GM19240 (cell line): ENCODE results near the gene PCSK9.

ENCODE experiments used
- DNase-seq: peaks from one replicate; pipeline ENCODE4 v3.0.0; 2011; ENCODE audit warnings: low spot score; ENCODE audit not compliant: insufficient read length

PCSK9 gene

DNA sequence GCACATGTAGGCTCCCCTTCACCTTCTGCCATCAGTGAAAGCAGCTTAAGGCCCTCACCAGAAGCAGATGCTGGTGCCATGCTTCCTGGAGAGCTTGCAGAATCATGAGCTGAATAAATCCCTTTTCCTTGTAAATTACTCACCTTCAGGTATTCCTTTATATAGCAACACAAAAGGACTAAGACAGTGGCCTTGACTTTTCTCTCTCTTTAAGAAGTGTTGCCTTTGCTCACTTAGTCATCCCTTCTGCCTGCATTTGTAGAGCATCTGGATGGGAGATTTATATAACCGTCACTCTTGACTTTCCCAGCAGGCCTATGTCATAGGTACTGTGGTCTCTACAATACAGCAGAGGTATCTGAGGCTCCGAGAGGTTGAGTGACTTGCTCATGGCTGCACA is 3.7 kb downstream of the PCSK9 start:
- no peak for DNase-seq

DNA sequence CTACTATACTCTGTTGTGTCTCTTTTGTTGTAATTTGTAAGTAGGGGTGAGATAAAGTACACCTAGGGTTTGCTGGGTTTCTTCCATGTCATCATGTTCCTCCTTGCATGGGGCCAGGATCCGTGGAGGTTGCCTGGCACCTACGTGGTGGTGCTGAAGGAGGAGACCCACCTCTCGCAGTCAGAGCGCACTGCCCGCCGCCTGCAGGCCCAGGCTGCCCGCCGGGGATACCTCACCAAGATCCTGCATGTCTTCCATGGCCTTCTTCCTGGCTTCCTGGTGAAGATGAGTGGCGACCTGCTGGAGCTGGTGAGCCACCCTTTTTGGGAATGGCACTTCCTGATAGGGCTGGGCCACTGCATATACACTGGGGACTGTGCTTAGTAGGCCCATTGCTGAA is 4.4 kb downstream of the PCSK9 start:
- no peak for DNase-seq

DNA sequence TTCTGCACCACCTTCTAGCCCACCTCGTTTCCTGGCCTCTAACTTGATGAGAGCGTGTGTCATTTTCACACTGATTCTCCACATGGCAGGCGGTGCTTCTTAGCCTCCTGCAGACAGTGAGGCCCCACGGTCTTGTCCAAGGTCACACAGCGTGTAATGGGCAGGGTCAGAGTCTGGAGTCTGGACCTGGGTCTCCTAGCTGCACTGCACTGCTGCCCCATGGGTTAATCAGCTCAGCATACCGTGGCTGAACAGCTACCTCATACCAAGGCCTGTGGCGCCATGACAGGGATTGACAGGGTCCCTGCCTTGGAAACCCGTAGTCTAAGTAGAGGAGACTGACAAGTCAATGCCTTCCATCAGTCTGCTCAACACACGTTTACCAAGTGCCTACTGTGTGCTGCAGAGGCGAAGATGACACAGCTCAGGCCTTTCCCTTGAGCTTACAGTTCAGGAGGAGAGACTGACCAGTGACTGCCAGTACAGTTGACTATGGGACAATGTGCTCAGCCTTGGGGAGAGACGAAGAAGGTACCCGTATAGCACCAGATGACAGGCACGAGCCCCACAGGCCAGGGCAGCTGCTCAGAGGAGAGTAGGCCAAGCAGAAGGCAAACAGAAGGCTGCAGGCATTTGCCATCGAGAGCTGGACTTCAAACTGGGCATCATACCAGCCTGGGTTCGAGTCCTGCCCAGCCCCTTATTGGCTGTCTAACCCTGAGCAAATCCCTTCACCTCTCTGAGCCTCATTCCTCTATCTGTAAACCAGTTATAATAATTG is 5.5 kb downstream of the PCSK9 start:
- DNase-seq = no peak

DNA sequence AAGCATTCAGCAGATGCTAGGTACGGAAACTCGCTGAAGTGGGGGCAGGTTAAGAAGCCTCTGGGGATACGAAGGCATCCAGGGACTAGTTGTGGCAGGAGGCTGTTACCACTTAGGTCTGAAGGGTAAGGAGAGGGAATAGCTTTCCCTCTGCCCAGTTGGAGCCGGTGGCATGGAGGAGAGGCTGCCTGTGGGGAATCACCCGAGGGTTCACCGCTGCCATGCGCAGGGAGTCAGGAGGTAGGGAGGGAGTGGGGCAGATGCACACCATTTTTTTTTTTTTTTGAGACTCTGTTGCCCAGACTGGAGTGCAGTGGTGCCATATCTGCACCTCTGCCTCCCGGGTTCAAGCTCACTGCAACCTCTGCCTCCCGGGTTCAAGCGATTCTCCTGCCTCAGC is 6.1 kb downstream of the PCSK9 start:
- no peak for DNase-seq

DNA sequence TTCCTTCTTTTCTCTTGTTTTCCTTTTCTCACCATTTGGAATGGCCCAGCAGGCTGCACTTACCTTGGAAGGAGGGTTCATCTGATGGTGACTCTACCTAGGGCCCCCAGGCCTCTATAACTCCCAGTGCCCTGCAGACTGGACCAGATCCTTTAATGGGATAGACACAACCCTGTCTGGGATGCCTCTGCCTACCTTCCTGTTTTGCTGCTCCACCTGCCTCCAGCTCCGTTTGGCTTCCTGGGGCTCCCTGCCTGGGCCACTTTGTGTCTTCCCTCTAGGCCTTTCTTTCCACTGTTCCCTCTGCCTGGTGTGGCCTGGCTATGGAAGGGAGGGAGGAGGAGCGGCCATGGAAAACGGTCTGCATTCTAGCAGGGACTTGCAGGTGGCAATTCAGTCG is 7.5 kb downstream of the PCSK9 start:
- no peak for DNase-seq

DNA sequence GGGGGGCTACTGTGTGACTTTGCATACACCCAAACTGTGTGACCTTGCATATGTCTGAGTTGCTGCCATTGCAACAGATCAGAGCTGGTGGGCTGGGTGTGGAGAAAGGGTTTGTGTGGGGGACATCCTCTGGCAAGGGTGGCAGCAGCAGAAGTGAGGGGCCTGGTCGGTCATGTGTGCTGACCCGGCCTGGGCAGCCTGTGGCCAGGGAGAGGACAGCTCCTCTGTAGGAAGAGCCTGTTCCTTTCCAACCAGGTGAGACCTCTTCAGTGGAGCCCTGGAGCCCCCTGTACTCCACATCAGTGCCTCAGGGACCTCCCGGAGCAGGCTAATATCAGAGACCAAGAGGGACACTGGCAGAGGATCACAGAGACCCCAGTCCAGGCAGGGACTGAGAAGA is 8.3 kb downstream of the PCSK9 start:
- DNase-seq = no peak

DNA sequence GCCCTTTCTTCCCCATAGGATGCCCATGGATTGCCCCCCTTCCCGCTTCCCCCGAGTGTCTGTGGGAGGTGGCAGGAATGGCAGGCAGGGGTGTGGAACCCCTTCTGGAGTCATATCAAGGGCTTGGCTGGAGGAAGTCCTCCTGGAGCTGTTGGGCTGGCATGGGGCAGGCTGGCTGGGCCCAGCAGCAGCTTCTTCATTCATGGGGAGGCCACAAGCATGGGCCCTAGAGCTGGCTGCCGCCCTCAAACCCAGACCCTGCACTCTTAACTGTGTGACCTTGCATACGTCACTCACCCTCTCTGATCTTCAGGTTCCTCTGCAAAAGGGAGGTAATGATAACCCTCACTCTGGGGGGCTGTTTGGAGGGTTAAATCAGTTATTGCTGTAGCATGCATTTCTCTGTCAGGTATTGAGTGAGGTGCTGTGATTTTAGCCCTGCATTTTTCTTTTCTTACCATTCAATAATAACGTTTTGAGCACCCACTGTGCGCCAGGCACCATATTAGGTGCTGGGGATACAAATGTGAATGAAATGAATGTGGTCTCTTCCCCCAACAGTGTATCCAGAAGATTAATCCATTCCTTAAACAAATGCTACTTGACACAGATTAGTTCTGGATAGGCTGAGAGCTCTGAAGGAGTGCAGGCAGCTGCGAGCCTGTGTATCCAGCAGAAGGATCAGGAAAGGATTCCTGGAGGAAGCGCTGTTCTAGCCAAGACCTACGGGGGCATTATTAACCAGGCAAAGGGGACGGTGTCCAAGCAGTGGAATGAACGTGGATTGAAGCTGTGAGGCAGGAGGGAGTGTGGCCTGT is 9.3 kb downstream of the PCSK9 start:
- DNase-seq = no peak

DNA sequence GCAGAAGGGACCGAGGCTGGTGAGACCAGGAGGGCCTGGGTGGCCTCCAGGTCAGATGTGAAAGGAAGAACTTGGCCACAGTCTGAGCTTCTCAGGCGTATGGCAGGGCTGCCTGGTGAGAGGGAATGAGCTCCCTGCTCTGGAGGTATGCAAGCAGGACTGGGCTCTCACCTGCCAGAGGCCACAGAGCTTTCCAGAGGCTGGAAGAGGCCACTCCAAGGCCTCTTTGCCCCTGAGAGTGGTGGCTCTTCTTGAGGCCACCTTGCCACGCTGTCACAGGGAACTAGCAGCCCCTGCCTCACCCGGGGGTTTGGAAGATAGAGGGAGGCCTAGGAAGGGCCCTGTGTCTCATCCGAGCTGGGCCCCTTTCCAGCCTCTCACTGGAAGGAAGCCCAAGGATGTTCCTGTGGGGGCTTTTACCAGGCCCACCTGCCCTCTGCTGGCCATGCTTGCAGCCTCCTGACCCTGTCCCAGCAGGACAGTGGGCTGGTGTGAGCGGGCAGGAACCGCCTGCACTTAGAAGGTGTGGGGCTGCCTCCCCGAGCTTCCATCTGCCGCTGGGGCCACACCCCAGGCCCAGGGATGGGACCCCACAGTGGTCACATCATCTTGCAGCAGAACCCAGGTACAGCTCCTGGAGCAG is 10.0 kb downstream of the PCSK9 start:
- no peak for DNase-seq

DNA sequence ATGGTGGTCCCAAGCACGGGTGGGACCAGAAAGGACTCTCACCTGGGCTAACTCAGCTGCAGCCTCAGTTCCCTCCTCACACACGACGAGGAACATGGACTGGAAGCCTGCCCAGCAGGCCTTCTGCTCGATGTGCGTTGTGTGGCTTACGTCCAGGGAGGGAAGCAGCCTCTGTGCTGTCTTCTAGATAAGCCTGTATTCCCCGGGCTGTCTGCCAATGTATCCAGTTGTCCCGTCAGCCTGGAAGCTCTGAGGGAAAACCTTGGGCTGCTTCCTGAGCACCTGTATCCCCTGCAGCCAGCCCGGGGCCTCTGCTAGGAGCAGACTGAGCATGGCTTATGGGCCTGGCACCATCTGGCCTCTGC is 10.5 kb downstream of the PCSK9 start:
- DNase-seq = no peak

DNA sequence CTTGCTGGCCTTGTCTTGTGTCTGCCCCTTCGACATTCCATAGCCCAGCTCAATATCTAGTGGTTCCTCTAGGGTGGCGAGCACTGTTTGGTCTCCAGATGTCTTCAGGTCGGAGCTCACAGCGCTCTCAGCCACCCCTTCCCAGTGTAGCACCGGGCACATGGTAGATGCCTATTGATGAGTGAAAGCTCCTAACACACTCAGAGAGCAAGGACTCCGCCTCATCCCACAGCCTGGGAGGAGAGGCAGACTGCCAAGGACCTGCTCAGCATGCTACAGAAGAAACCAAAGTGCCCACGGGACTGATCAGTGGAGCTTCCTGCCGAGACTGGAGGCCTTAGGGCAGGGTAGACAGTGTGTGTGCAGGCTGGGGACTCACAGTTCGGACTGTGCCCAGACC is 10.9 kb downstream of the PCSK9 start:
- no peak for DNase-seq

DNA sequence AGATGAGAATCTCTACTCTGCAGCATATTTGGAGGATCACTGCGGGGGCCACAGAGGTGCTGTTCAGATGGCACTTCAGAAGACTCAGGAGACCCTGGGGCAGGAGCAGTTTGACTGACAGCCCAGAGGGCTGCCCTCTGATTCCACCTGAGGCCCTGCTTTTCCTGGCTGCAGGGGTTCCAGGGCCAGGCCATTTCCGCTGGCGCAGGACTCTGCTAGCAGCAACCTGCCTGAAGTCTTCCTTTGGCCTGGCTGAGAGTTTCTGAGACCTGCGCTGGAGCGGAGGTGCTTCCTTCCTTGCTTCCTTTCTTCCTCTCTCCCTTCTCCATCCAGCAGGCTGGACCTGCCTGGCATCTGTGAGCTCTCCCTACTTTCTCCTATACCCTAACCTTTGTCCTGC is 11.8 kb downstream of the PCSK9 start:
- no peak for DNase-seq

DNA sequence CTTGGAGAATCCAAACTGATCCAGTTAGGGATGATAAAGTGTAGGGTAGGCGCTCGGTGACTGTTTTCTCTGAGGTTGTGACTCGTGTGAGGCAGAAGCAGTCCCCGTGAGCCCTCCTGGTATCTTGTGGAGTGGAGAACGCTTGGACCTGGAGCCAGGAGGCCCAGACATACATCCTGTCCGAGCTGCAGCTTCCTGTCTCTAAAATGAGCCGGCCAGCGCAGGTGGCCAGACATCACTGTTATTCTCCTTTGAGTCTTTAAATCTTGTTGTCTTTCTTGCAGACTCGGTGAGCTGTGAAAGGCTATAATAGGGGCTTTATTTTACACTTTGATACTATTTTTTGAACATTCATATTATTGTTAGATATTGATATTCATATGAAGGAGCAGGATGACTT is 12.3 kb downstream of the PCSK9 start:
- no peak for DNase-seq

DNA sequence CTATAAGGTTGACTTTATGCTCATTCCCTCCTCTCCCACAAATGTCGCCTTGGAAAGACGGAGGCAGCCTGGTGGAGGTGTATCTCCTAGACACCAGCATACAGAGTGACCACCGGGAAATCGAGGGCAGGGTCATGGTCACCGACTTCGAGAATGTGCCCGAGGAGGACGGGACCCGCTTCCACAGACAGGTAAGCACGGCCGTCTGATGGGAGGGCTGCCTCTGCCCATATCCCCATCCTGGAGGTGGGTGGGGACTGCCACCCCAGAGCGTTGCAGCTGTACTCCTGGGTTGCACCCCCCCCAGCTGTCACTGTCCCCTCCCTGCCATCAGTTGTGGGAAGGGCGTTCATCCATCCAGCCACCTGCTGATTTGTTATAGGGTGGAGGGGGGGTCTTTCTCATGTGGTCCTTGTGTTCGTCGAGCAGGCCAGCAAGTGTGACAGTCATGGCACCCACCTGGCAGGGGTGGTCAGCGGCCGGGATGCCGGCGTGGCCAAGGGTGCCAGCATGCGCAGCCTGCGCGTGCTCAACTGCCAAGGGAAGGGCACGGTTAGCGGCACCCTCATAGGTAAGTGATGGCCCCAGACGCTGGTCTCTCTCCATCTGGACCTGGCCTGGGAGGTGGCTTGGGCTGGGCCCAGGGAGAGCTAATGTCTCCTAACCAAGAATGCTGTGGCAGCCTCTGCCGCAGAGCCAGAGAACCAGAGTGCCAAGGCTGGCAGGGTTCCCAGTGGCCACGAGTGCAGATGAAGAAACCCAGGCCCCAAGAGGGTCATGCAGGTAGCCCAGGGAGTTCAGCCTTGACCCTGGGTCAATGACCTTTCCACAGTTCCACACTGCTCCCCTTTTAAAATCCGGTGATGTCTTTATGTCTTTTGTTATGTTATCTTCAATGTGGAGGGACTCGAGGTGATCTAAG is 13.1 kb downstream of the PCSK9 start:
- DNase-seq = no peak

DNA sequence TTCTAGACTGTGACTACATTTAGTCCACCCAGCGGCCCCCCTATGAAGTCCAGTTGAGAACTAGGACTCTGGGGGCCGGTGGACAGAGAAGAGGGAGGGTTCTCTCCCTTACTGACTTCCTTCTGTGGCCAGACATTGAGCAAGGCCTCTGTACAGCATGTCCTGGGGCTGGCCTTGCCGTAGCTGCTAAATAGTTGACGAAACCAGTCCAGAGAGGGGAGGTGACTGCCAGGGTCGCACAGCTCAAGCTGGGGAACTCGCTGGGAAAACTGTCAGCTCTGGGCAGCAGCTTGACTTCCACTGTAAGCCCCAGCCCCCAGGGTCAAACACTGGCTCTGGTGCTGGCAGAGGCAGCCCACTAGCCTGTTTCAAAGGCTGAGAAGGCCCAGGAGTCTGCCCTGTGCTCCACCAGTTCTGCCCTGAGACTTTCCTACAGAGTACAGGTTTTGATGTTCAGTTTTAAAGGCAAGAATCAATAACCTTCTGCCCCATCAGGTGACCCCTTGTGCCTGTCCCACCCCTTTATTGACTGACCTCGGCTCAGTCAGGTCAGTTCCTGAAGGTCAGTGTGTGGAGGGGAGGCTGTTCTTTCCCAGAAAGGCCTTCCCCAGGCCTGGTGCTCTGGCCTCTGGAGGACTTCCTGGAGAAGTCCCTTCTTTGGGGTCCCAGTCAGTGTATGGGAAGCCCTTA is 14.1 kb downstream of the PCSK9 start:
- no peak for DNase-seq

DNA sequence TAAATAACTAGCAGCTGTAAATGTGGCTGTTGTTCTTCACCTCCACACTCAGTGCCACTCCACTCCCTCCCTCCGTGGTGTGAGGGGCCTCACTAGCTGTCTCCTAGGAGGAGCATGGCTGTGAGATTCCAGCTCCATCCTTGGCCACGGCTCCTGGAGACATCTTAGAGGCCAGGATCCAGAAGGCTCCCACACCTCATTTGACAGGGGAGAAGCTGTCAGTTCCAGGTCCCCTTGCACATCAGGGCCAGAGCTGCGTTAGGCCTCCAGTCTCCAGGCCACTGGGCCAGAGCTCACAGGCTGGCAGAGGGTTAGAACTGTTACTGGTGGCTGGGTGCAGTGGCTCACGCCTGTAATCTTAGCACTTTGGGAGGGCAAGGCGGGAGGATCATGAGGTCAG is 15.0 kb downstream of the PCSK9 start:
- DNase-seq = no peak

DNA sequence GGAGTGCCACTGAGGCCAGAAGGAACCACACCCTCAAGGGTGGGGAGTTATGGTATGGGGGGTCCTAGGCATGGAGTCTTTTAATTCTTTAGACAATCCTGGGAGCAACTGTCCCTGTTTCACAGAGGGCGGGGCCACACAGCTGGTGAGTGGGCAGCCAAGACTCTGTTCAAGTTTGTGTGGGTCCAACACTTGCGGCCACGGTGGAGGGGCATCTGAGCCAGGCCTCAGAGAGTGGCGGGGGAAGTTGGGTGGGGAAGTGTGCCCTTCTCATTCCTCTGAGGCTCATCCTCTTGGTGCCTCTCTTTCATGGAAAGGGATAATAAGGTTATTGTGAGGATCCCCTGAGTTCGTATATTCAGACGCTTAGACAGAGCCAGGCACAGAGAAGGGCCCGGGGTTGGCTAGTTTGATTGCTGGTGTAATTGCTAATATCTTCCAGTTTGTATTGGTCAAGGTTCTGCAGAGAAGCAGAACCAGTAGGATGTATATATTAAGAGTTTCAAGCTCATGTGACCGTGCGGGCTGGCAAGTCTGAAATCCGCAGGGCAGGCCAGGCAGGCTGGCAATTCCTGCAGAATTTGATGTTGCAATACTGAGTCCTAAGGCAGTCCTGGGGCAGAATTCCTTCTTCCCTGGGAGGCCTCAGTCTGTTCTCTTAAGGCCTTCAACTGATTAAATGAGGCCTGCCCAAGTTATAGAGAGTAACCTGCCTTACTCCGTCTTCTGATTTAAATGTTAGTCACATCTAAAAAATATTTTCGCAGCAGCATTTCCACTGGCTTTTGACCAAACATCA is 15.9 kb downstream of the PCSK9 start:
- DNase-seq = no peak

DNA sequence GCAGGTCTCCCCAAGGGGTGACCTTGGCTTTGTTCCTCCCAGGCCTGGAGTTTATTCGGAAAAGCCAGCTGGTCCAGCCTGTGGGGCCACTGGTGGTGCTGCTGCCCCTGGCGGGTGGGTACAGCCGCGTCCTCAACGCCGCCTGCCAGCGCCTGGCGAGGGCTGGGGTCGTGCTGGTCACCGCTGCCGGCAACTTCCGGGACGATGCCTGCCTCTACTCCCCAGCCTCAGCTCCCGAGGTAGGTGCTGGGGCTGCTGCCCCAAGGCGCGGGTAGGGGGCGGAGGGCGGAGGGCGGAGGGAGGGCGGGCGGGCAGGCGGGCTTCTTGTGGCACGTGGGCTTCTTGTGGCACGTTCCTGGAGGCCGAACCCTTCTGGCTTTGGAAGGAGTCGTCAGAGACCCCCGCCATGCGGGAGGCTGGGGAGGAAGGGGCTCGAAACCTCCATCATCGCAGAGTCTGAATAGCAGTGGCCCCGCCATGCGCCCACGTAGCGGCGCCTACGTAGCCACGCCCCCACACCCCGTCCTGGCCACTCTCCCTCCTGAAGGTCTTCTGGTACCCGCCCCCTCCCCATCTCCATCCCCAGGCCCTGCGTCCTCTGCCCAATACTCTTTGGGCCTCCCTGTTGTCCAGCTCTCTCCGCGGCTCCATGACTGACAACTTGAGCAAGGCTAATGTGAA is 16.7 kb downstream of the PCSK9 start:
- DNase-seq = no peak

DNA sequence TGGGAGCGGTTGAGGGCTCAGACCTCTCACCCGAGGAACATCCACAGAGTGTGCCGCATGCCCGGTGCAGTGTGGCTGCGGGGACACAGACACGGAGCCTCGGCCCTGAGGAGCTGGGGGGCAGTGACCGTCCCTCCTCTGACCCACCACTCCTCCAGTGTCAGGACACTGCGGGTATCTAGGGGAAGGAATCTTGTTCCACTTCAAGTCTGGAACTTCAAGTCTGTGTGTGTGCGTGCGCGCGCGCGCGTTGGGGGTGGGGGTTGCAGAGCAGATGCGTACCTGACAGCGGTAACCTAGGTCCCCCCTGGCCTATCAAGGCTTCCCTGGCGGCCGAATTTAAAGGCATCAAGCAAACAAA is 17.3 kb downstream of the PCSK9 start:
- DNase-seq = no peak

DNA sequence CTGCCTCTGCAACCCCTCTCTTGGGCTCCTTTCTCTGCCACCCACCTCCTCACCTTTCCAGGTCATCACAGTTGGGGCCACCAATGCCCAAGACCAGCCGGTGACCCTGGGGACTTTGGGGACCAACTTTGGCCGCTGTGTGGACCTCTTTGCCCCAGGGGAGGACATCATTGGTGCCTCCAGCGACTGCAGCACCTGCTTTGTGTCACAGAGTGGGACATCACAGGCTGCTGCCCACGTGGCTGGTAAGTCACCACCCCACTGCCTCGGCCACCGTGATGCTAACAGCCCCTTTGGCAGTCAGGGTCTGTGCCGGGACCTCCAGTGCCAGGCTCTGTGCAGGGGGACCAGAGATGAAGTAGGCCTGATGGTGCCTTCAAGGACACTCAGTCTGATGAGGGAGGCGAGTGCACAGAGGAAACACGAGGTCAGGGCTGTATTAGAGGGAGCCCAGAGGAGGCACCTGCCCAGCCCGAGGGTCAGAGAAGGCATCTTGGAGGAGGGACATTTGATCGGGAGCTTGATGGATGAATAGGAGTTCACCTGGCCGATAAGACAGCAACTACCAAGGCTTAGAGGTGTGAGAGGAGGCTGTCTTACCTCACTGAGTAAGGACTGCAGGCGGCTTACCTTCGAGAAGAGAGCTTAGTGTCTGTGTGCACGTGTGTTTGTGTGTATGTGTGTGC is 18.1 kb downstream of the PCSK9 start:
- DNase-seq = no peak
